DMS53 treated with DMSO at 0.1 percent for 48 hours (cell line): ENCODE measurements around the gene TRPM6.

Experiments
- DNase-seq: peaks from one replicate; lab custom pipeline; 2025; ENCODE audit not compliant: unreplicated experiment; lab: John Stamatoyannopoulos, UW

Gene TRPM6

DNA sequence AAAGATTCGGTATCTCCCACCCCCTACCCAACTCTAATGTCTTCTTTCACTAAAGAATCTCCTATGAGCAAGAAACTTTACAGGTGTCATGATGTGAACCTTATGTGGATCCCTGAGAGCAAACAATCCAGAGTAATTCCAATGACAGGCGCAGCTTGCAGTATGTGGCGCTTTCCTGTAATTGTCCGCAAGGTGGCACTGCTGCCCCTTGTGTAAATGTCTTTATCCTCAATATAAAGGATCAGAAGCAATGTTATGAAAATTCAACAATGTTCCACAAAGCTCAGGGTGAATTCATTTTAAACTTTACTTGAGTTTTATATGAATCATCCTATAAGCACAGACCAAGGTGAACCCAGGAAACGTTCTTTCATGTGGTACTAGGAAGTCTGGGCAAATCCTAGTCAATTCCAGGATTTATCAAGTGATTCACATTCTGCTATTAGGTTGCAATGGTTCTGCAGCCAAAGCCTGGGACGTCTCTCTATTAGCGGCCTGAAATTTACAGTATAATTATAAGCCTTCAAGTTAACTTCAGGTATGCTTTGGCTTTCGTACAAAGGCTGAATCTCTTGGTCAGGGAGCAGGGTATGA is 113.7 kb downstream of the TRPM6 start:
- DNase-seq = peak; percentile 56

DNA sequence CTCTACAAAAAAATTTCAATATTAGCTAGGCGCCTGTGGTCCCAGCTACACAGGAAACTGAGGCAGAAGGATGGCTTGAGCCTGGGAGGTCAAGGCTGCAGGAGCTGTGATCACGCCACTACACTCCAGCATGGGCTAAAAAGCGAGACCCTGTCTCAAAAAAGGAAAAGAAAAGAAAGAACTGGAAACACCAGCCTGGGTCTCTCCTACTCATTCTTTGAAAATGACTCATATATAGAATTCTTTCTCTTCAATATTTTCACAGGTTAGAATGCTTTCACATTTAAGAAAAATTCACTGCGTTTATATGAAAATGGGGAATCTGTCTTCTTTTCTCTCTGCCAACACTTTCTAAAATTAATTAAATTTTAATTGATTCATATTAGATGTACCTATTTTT is 115.6 kb downstream of the TRPM6 start:
- no peak for DNase-seq

DNA sequence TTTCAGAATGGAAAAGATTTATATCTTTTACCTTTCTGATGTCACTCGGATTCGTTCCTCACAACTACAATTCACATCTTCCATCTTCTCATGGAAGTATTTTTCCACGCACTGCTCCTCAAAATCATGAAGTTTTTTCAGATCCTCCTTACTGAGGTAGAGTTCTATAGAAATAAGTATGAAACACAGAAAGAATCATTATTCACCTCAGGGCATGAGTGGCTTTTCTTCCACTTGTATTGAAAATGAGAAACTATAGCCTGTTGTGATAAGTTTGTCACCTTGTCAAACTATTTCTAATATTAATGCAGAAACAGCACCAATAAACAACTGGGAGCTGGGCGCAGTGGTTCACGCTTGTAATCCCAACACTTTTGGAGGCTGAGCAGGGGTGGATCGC is 116.0 kb downstream of the TRPM6 start:
- no peak for DNase-seq

DNA sequence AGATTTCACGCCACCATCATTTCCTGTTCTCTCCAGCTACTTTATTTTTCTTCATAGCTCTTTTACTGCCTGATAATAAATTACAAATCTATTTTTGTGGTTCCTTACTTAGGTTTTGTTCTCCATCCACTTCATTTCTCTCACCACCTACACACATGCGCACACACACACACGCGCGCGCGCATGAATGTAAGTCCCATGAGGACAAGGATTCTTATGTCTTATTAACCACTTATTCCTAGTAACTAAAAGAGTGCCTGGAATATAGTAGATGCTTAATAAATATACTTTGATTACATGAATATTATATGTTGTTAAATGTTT is 116.5 kb downstream of the TRPM6 start:
- DNase-seq = no peak

DNA sequence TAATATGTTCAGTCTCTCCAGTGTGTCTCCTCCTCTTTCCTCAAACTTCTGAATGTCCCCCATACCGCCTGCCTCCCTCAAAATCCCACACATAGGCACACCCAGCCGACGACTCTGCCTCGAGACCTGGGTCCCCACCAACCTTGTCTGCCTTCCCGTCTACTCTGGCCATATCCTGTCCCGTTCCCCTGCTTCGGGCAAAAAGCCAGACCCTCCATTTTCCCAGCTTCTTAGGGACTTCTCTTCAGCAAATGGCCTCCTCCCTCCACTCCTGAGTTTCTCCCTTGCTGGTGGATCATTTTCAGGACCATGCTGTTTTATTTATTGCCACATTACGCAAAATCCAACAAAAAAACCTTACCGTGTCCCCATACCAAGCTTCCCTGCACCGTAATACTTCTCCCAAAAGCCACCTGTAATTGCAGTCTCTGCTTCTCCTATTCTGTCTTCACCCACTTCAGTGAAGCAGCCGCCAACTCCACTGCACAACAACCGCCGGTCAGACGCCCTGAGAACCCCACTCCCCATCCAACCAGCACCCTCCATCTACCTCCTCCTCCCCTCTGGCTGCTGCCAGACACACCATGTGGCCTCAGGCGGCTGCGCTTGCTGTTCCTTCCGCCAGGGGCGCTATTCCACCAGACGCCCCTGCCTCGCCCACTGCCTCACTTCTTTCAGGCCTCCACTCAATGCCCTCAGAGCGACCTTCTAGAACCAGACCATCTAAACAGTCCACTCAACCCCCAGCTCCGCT is 117.0 kb downstream of the TRPM6 start:
- DNase-seq = no peak

DNA sequence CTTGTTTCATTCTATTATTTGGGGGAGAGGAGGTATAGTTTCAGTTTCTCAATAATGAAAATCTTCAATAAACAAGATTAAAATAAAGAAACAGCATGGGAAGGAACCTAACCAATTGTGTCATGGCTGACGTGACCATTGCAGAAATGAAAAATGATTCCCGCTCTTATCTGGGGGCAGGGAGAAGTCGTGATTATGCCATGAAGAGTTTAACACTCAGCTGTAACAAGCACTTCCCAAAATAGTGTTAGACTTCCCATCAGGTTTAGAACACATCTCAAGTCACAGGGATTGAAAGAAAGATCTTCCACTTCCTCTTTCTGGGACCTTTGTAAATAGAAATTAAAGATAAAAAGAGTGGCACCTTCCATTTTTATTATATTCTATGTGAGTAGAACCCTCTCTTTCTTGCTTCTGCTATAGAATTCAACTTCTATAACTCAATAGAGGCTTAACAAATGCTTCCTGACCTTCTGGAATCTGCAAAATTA is 122.2 kb downstream of the TRPM6 start:
- DNase-seq = no peak

DNA sequence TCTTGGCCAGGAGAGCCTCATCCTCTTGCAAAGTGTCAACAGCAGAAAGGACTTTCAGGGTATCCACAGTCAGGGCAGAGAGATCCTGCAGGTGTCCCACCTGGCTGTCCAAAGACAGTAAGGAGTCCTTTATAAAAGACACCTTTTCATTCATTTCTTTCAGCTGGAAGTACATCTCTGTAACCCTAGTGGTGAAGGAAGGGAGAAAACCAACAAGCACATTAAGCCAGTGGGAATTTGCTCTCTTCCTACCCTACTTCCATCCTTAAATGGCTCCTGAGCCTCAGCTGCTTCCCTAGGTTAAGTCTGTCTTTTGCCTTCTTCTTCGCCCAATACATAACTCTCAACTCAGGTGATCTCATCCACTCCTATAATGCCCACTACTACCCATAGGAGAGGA is 124.8 kb downstream of the TRPM6 start:
- no peak for DNase-seq

DNA sequence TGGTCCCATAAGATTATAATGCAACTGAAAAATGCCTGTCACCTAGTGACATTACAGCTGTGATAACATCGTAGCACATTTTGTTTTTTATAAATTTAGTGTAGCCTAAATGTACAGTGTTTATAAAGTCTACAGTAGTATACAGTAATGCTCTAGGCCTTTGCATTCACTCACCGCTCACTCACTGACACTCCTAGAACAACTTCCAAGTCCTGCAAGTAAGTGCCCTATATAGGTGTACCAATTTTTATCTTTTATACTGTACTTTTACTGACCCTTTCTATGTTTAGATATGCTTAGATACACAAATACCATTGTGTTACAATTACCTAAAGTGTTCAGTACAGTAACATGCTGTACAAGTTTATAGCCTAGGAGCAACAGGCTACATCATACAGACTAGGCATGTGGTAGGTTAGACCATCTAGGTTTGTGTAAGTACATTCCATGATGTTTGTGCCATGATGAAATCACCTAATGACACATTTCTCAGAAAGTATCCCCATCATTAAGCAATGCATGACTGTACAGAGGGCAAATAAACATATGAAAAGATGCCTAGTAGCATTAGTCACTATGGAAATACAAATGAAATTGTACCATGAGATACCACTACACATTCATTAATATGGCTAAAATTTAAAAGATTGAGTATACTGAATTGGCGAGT is 127.6 kb downstream of the TRPM6 start:
- no peak for DNase-seq

DNA sequence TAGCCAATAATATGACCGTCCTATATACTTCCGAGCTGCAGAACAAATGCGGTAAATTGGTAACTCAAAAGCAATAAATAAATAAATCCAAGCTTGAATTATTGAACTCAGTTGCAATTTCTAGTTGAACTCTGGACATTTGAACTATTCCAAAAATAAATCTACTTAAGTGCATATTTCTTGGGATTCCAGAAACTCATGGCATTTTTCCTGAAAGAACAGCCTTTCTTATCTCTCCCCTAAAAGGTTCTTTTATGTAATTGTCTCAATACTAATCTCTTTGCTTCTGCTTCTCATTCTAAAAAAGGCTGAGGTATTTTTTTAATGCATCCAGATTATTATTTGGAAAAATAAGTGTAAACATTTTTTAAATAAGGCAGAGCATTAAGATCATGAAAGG is 131.7 kb downstream of the TRPM6 start:
- no peak for DNase-seq

DNA sequence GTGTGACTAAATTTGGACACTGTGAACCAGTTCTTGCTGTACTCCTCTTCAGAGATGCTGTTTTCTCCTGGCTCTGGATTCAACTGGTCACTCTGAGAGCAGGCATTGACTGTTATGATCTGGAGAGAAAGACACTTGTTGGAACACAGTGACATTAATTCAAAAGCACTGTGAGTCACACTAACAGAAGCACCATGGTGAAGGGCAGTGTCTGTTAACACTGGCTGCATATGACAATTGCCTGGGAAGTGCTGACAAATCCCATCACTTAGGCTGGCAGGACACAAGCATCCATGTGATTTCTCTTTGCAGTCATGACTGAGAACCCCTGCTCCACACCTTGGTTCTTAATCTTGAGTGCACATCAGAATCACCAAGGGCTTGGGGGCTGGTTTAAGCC is 132.4 kb downstream of the TRPM6 start:
- no peak for DNase-seq

DNA sequence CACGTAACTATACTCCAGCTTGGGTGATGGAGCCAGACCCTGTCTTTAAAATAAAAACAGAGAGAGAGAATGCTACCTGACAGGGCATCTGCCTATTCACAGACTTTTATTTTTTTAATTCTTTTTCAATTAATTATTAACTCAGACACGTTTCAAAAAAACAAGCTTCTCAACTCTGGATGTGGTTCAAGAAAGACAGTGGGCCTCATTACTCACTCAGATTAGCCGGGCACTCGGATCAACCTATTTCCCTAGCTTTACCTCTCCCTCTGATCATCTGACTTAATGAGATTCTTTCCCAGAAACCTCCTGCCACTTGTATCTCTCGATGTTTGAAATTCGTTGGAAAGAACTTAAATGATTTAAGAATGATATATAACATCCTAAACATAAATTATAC is 134.1 kb downstream of the TRPM6 start:
- DNase-seq = no peak

DNA sequence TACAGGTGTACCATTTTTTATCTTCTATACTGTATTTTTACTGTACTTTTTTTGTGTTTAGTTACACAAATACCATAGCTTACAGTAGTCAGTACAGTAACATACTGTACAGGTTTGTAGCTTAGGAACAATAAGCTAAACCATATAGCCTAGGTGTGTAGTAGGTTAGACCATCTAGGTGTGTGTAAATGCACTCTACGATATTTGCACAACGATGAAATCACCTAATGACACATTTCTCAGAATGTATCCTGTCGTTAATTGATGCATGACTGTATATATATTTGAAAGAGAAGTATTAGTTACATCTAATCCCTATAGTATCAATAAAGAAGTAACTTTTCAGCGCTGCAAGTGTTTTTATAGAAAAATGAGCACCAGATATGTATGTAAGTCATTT is 138.8 kb downstream of the TRPM6 start:
- DNase-seq = peak; percentile 78

DNA sequence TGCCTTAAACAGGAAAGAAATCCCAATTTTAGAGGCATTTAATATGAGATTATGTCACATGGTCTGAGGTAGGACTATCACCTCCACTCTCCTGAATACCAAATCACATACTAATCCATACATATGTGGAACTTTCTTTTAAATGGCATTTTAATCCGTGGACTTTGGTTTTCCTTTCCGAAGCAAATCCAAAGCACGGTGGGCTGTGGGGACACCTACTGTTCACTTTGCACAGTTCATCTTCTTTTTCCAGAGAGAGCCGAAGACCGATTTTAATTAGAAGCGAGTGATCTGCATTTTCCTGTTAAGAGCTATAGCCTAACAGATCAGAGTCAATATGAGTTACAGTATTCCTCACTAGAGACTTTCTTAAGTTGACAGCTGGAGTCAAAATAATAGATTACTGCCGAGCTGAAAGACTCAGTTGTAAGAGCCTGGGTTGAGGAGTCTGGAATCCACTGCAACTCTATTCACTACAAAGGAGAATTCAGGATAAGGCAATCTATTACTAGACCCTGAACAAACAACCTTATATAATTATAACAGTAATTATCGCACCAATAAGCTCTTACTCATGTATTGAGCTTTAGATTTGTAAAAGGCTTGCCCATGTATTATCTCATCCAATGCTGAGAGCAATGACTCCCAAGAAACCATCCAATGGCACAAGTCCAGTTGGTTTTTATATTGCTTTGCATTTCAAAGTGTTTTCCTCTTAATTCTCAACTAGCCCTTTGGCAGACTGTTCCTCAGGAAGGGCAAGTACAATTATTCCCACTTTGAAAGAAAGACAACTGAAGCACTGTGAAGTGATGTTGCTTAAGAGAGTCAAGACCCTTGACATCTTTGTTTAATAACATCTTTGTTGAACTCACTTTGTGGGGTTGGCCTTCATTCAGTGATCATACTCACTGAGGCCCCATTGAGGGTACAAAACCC is 144.7 kb downstream of the TRPM6 start:
- no peak for DNase-seq

DNA sequence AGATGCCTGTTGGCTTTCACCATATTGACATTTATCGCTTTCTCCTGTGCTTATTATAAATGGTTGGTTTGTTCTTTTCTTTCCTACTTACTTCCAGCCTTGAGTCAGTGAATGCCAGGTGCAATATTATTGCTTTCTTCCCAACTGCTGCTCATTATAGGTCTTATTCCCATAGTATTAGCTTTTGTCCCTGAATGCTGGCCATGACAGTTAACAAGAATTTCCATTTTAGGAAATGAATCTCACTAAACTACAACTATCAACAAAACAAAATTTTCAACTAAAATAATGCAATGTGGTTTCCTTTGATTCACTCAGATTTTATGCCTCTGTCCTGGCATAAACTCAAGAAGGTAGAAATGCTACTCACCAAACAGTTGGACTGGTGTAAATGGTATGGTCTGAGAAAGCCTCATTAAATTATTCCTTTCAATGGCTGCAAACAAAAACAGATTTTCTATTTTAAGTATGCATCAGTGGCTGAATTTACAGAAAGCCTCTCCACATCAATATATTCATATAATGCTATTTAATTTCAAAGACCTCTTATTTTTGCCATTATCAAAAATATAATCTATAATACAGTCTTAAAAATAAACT is 145.4 kb downstream of the TRPM6 start:
- DNase-seq = no peak

DNA sequence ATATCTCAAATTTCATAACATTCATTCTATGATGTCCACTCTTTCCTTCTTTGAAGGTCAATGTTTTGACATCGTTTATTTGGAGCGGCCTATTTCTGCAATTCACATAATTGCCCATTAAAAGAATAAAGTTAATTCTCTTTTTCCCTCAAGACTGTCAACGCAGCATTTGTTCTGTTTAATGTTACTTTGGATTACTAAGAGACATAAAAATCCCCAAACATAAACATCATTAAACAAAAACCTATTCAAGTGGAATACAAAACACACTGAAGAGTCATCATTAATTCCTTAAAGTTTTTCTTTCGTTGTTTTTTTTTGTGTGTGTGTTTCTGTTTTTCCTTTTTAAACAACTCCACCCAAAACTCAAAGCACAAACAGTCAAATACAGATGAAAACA is 151.1 kb downstream of the TRPM6 start:
- no peak for DNase-seq

DNA sequence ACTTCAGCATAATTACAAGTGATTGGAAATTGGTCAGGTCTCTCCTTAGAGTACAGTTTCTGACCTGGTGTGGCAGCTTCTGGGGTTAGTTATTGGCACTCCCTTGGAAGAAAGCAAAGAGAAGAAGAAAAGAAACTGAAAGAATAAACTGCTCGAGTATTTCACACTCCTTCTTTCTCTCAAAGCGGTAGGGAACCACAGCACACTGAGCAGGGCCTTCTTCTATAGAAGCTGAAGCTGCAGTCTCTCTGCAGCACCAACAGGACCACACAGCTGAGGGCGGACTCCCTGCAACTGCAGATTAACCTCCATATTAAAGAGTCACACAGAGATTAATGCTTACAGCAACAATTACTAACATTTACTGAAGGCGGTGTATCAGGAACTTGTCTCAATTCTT is 152.0 kb downstream of the TRPM6 start:
- no peak for DNase-seq

DNA sequence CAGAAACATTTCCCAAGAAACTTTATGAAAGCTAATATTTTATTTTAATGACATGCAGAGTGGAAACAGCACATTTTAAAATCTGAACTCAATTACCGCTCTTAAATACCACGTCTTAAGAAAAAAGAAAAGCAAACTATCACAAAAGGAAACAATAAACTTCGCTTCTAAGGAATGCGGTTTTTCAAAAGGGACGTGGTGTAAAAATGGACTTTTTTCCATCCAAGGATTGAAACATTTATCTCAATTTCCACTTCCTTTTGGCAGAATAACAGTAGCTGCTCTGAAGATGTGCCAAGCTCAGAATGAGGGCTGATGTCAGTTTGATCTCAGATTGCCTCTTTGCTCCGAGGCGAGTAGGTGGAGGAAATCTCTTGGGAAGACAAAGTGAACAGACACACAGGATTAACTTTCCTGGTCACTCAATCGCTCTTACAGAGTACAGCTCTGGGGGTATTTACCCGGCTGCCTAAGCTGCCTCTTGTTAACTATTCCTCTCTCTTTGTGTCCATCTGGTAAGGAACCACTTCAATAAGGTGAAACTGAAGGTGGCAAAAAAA is 158.5 kb downstream of the TRPM6 start:
- DNase-seq = no peak

DNA sequence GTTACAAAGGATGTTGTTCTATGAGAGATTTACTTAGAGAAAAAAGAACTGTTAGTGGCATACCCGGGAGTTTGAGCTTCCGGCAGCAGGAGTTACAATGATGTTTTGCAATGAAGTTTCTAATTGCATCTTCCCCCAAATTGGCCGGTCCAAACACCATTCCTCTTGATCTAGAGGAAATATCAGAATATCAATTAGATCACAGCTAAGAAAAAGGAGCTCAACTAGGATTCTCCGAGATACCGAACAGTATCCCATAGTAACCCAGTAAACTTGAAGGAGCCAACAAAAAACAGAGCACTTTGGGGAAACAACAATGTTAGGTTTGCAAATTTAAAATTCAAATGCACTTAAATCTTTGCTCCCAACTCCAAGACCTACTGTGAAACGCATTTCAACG is 159.5 kb downstream of the TRPM6 start:
- no peak for DNase-seq

DNA sequence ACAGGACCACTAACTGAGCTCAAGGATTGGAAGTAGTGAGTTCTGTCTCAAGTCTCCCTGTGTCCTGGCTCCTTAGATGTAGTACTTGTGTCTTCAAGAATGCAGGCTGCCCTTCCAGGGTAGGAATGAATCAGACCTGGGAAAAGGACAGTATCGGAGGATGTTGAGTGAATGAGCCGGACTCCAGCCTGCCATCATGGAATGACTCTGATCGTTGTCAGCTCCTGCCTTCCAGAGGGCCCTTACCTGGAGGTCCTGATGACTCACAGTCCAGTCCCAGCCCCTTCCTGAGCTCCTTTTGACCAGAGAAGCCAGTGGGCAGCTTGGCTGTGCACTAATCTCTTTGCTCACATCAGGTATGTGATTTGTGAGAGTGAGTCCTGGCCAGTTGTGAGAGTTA is 161.1 kb downstream of the TRPM6 start:
- DNase-seq = no peak

DNA sequence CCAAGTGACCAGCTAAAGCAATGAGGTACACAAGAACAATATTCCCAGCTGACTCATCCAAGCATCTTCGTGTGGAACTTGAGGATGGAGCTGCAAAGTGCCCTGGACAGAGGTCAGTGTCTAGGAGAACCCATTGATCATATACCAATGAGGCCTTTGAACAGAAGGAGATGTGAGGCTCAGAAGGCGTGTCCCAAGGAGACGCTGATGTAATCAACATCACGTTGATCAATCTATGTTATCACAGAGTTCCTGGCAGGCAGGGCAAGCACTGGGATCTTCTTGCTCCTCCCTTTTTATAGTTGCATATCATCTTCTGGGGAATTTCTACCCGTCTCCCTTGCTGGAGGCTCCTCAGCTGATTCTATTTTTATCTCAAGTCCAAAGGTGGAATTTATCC is 163.4 kb downstream of the TRPM6 start:
- DNase-seq = no peak
